SKM-1 (cell line): ENCODE measurements around the gene KLHL29.

Experiments used
- DNase-seq: peaks from one replicate; lab custom pipeline; 2025; ENCODE audit not compliant: unreplicated experiment; lab: John Stamatoyannopoulos, UW

Gene KLHL29

GRCh38 chr2:23687713-23688112 is 302.7 kb downstream of the KLHL29 start:
- no peak for DNase-seq

- no peak for DNase-seq
Observed at GRCh38 chr2:23688486-23689130, 303.6 kb downstream of the KLHL29 start.

GRCh38 chr2:23689131-23689700 is 304.2 kb downstream of the KLHL29 start:
- DNase-seq = no peak

GRCh38 chr2:23689891-23690290 is 304.9 kb downstream of the KLHL29 start:
- DNase-seq = no peak

- no peak for DNase-seq
Observed at GRCh38 chr2:23690421-23691105, 305.6 kb downstream of the KLHL29 start.

- no peak for DNase-seq
Observed at GRCh38 chr2:23691106-23691470, 306.1 kb downstream of the KLHL29 start.

- no peak for DNase-seq
Observed at GRCh38 chr2:23691565-23691964, 306.6 kb downstream of the KLHL29 start.

GRCh38 chr2:23692263-23692662 is 307.3 kb downstream of the KLHL29 start:
- no peak for DNase-seq

- no peak for DNase-seq
Observed at GRCh38 chr2:23692851-23693605, 308.0 kb downstream of the KLHL29 start.

GRCh38 chr2:23693606-23693951 is 308.6 kb downstream of the KLHL29 start:
- DNase-seq = no peak

GRCh38 chr2:23694058-23695045 is 309.4 kb downstream of the KLHL29 start:
- no peak for DNase-seq

GRCh38 chr2:23695214-23695889 is 310.4 kb downstream of the KLHL29 start:
- no peak for DNase-seq

- no peak for DNase-seq
Observed at GRCh38 chr2:23695890-23696751, 311.1 kb downstream of the KLHL29 start.

GRCh38 chr2:23696752-23697045 is 311.7 kb downstream of the KLHL29 start:
- no peak for DNase-seq

GRCh38 chr2:23697256-23698075 is 312.5 kb downstream of the KLHL29 start:
- DNase-seq = no peak

GRCh38 chr2:23698116-23698693 is 313.2 kb downstream of the KLHL29 start:
- DNase-seq = no peak

GRCh38 chr2:23698721-23699579 is 314.0 kb downstream of the KLHL29 start:
- DNase-seq = no peak
